ENCODE data around the gene NFS1.

NFS1 gene

GRCh38 chr20:35702051-35702823 is 3.1 kb upstream of the NFS1 start:
- TF ChIP-seq ZFX (IDR thresholded peaks at IDR 0.05; ENCODE audit: borderline replicate concordance) (no peak), CTCF (IDR thresholded peaks at IDR 0.05) (no peak)
- H3K27ac ChIP-seq: peak overlapping the region; percentile 90

- no peak for TF ChIP-seq CTCF (IDR thresholded peaks at IDR 0.05)
- no peak for TF ChIP-seq ZFX (IDR thresholded peaks at IDR 0.05; ENCODE audit: borderline replicate concordance)
- peak overlapping the region; percentile 90 for H3K27ac ChIP-seq
These were observed 1.5 kb upstream of the NFS1 start for GRCh38 chr20:35700625-35701148.

- peak overlapping the region; percentile 90 for H3K27ac ChIP-seq
- TF ChIP-seq CTCF (IDR thresholded peaks at IDR 0.05) (no peak), ZFX (IDR thresholded peaks at IDR 0.05; ENCODE audit: borderline replicate concordance) (no peak)
These were observed 939 bp upstream of the NFS1 start for GRCh38 chr20:35699957-35700624.

GRCh38 chr20:35698298-35699126 is 640 bp downstream of the NFS1 start:
- TF ChIP-seq ZFX (IDR thresholded peaks at IDR 0.05; ENCODE audit: borderline replicate concordance) (no peak), CTCF (IDR thresholded peaks at IDR 0.05) (no peak)

GRCh38 chr20:35697696-35698297 is 1.4 kb downstream of the NFS1 start:
- peak overlapping the region; percentile 90; the same call in 1 of the 2 replicates for H3K27ac ChIP-seq
- TF ChIP-seq ZFX (IDR thresholded peaks at IDR 0.05; ENCODE audit: borderline replicate concordance): no peak
- TF ChIP-seq CTCF (IDR thresholded peaks at IDR 0.05): no peak

More at GRCh38 chr20:35698298-35699126, 640 bp downstream of the NFS1 start:
- H3K27ac ChIP-seq: peak overlapping the region; percentile 90

GRCh38 chr20:35695978-35696377 is 3.2 kb downstream of the NFS1 start:
- TF ChIP-seq CTCF (IDR thresholded peaks at IDR 0.05) (no peak), ZFX (IDR thresholded peaks at IDR 0.05; ENCODE audit: borderline replicate concordance) (no peak)
- H3K27ac ChIP-seq: no peak overlapping the region

Measured in 22Rv1 (cell line).